ENCODE data around the gene DAP3. TPM values are rescaled to one million over a fixed set of nuclear protein-coding genes. Genes with fewer than 3 reads are reported as not detected.

Gene DAP3
- total and polyA plus RNA-seq, 2 donors (not counting 1 experiment from before 2014, with no cell fraction given), result 84.7 to 107 TPM

- intact Hi-C loops (cut with micrococcal nuclease), result no loop called here
- H3K27ac ChIP-seq (ENCODE audit: low read length in 2 of 2), result no peak overlapping the region
- H2AFZ ChIP-seq (ENCODE audit: insufficient read depth, low read depth, low read length, poor library complexity, severe bottlenecking), result no peak overlapping the region
- H3K27me3 ChIP-seq (replicated peaks in 1 of 4; ENCODE audit: control extremely low read depth in 1 of 4, control insufficient read depth in 3 of 4, insufficient read depth in 4 of 4, low read length in 3 of 4), result no peaks in the 10 kb centered on the region
- no peaks in the 10 kb centered on the region for H3K4me1 ChIP-seq (ENCODE audit: control insufficient read depth in 2 of 2, insufficient read depth in 2 of 2, low read length in 2 of 2)
- WGBS (ENCODE audit: insufficient coverage), result no CpG with 5 or more reads among the region's 3 CpGs
- peaks cover 93% of the 10 kb centered on the region for H3K79me2 ChIP-seq (ENCODE audit: control insufficient read depth, insufficient read depth, low read length)
- no peak overlapping the region for H3K4me2 ChIP-seq (replicated peaks; ENCODE audit: low read depth, low read length, poor library complexity, severe bottlenecking)
- peaks cover 10% of the 10 kb centered on the region for H4K20me1 ChIP-seq (ENCODE audit: control insufficient read depth, insufficient read depth, low read length, poor library complexity, severe bottlenecking)
- Mint-ChIP-seq H3K27ac (no peak overlapping the region), H3K4me1 (peaks cover 35% of the 10 kb centered on the region), H3K4me3 (no peak overlapping the region), H3K27me3 (no peaks in the 10 kb centered on the region), H3K9me3 (ENCODE audit: insufficient read depth) (peaks cover 3% of the 10 kb centered on the region)
- ChIA-PET CTCF (no interaction called here), POLR2A (no interaction called here)
- DNase-seq (no peak), ATAC-seq (ENCODE audit: low read depth) (no peak)
- H3K36me3 ChIP-seq (replicated peaks in 1 of 2; ENCODE audit: control extremely low read depth in 1 of 2, control insufficient read depth in 1 of 2, extremely low read depth in 1 of 2, insufficient read depth in 2 of 2, low read length in 1 of 2), result peaks cover 0 to 7% of the 10 kb centered on the region in 2 experiments
- H3K9ac ChIP-seq (ENCODE audit: low read length), result no peak overlapping the region
- no peak overlapping the region for H3K4me3 ChIP-seq (ENCODE audit: control extremely low read depth in 1 of 5, extremely low read depth in 1 of 5, insufficient read depth in 1 of 5, low read depth in 2 of 5, low read length in 4 of 5)
- TF ChIP-seq EZH2 (IDR thresholded peaks at IDR 0.05; ENCODE audit: borderline replicate concordance, insufficient read depth, low read depth, low read length, poor library complexity, severe bottlenecking), result no peak
- TF ChIP-seq, protein P1, sequence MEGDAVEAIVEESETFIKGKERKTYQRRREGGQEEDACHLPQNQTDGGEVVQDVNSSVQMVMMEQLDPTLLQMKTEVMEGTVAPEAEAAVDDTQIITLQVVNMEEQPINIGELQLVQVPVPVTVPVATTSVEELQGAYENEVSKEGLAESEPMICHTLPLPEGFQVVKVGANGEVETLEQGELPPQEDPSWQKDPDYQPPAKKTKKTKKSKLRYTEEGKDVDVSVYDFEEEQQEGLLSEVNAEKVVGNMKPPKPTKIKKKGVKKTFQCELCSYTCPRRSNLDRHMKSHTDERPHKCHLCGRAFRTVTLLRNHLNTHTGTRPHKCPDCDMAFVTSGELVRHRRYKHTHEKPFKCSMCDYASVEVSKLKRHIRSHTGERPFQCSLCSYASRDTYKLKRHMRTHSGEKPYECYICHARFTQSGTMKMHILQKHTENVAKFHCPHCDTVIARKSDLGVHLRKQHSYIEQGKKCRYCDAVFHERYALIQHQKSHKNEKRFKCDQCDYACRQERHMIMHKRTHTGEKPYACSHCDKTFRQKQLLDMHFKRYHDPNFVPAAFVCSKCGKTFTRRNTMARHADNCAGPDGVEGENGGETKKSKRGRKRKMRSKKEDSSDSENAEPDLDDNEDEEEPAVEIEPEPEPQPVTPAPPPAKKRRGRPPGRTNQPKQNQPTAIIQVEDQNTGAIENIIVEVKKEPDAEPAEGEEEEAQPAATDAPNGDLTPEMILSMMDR (IDR thresholded peaks at IDR 0.05), result no peak
- no peaks in the 10 kb centered on the region for H3K9me3 ChIP-seq (ENCODE audit: control extremely low read depth in 1 of 3, control insufficient read depth in 2 of 3, insufficient read depth in 1 of 3, low read length in 2 of 3)
These were observed 6.7 kb downstream of the DAP3 start for GRCh38 chr1:155695608-155696007.

- no peaks in the 10 kb centered on the region for H3K27me3 Mint-ChIP-seq
- Histone ChIP-seq H3K27me3 (replicated peaks in 1 of 4; ENCODE audit: control extremely low read depth in 1 of 4, control insufficient read depth in 3 of 4, insufficient read depth in 4 of 4, low read length in 3 of 4) (no peaks in the 10 kb centered on the region), H3K4me2 (replicated peaks; ENCODE audit: low read depth, low read length, poor library complexity, severe bottlenecking) (no peak overlapping the region), H2AFZ (ENCODE audit: insufficient read depth, low read depth, low read length, poor library complexity, severe bottlenecking) (no peak overlapping the region), H3K27ac (ENCODE audit: low read length in 2 of 2) (no peak overlapping the region), H3K9me3 (ENCODE audit: control extremely low read depth in 1 of 3, control insufficient read depth in 2 of 3, insufficient read depth in 1 of 3, low read length in 2 of 3) (no peaks in the 10 kb centered on the region), H3K4me1 (ENCODE audit: control insufficient read depth in 2 of 2, insufficient read depth in 2 of 2, low read length in 2 of 2) (no peaks in the 10 kb centered on the region), H3K36me3 (replicated peaks in 1 of 2; ENCODE audit: control extremely low read depth in 1 of 2, control insufficient read depth in 1 of 2, extremely low read depth in 1 of 2, insufficient read depth in 2 of 2, low read length in 1 of 2) (peaks cover 0 to 7% of the 10 kb centered on the region in 2 experiments), H3K4me3 (ENCODE audit: control extremely low read depth in 1 of 5, extremely low read depth in 1 of 5, insufficient read depth in 1 of 5, low read depth in 2 of 5, low read length in 4 of 5) (no peak overlapping the region), H3K79me2 (ENCODE audit: control insufficient read depth, insufficient read depth, low read length) (peaks cover 84% of the 10 kb centered on the region), H4K20me1 (ENCODE audit: control insufficient read depth, insufficient read depth, low read length, poor library complexity, severe bottlenecking) (peaks cover 5% of the 10 kb centered on the region), H3K9ac (ENCODE audit: low read length) (no peak overlapping the region)
- intact Hi-C loops (cut with micrococcal nuclease), result no loop called here
- no peak overlapping the region for H3K4me3 Mint-ChIP-seq
- ATAC-seq (ENCODE audit: low read depth) (no peak), DNase-seq (no peak)
- no peak for TF ChIP-seq EZH2 (IDR thresholded peaks at IDR 0.05; ENCODE audit: borderline replicate concordance, insufficient read depth, low read depth, low read length, poor library complexity, severe bottlenecking)
- TF ChIP-seq, protein P1 (IDR thresholded peaks at IDR 0.05), result no peak
- no peak overlapping the region for H3K27ac Mint-ChIP-seq
- peaks cover 3% of the 10 kb centered on the region for H3K9me3 Mint-ChIP-seq (ENCODE audit: insufficient read depth)
- CTCF ChIA-PET, result no interaction called here
- POLR2A ChIA-PET, result interaction anchor here (0.6 kb wide), 1 partner anchor 166 kb away, joined by 3 read pairs; no protein-coding TSS in a partner anchor
- peaks cover 31% of the 10 kb centered on the region for H3K4me1 Mint-ChIP-seq
These were observed 7.6 kb downstream of the DAP3 start for GRCh38 chr1:155696524-155696923.
